GM12878 (cell line): Measurements from ENCODE around the gene NFASC.

Source experiments
- CTCF ChIP-seq, 3 experiments: IDR thresholded peaks in 2 of 3; conservative IDR thresholded peaks in 1 of 3; 2 replicates each; pipeline ENCODE4 v1.5.1; 2011; ENCODE audit warnings: low read depth in 3 of 3, low read length in 3 of 3, mild to moderate bottlenecking in 3 of 3, control low read depth in 2 of 3, moderate library complexity in 2 of 3, inconsistent platforms in 1 of 3, mixed read lengths in 1 of 3; ENCODE audit not compliant: control insufficient read depth in 2 of 3, insufficient read depth in 1 of 3; ENCODE audit errors: extremely low read depth in 1 of 3
- GABPA ChIP-seq: IDR thresholded peaks from 2 replicates; pipeline ENCODE4 v1.6.1; 2014; ENCODE audit warnings: antibody characterized with exemption, low read depth, mild to moderate bottlenecking, inconsistent platforms
- RAD21 ChIP-seq: IDR thresholded peaks from 2 replicates; pipeline ENCODE4 v1.6.1; 2011; ENCODE audit warnings: mild to moderate bottlenecking, low read depth, low read length, moderate library complexity; ENCODE audit not compliant: insufficient read depth
- SIN3A ChIP-seq: IDR thresholded peaks from 2 replicates; pipeline ENCODE4 v1.6.1; 2012; ENCODE audit warnings: low read depth, low read length, improper control_type of control experiment
- SP1 ChIP-seq: IDR thresholded peaks from one replicate; pipeline ENCODE4 v1.6.1; 2011; ENCODE audit warnings: low read depth, low read length
- TF ChIP-seq, protein P1 (sequence below): IDR thresholded peaks from 2 replicates; pipeline ENCODE4 v1.6.1; 2012; ENCODE audit warnings: mild to moderate bottlenecking, low read depth, low read length

DNA sequence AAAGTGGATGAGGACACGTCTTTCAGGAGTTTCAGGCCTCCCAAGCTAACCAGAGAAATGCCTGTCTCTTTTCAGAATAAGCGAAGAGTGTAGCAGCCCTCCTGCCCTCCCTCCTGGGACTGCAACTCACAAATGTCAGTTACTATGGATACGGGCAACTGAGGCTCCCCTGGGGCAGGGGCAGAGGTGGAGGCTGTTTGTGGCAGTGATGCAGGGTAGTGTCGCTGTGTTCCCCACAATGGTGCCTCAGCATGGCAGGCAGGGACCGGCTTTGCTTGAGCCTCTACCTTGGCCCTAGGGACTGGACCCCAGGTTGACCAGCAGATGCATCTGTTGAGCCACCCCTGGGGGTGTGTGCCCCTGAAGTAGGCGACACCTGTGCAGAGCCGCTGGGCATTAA lies 10.2 kb downstream of the NFASC start:
- TF ChIP-seq, protein P1, sequence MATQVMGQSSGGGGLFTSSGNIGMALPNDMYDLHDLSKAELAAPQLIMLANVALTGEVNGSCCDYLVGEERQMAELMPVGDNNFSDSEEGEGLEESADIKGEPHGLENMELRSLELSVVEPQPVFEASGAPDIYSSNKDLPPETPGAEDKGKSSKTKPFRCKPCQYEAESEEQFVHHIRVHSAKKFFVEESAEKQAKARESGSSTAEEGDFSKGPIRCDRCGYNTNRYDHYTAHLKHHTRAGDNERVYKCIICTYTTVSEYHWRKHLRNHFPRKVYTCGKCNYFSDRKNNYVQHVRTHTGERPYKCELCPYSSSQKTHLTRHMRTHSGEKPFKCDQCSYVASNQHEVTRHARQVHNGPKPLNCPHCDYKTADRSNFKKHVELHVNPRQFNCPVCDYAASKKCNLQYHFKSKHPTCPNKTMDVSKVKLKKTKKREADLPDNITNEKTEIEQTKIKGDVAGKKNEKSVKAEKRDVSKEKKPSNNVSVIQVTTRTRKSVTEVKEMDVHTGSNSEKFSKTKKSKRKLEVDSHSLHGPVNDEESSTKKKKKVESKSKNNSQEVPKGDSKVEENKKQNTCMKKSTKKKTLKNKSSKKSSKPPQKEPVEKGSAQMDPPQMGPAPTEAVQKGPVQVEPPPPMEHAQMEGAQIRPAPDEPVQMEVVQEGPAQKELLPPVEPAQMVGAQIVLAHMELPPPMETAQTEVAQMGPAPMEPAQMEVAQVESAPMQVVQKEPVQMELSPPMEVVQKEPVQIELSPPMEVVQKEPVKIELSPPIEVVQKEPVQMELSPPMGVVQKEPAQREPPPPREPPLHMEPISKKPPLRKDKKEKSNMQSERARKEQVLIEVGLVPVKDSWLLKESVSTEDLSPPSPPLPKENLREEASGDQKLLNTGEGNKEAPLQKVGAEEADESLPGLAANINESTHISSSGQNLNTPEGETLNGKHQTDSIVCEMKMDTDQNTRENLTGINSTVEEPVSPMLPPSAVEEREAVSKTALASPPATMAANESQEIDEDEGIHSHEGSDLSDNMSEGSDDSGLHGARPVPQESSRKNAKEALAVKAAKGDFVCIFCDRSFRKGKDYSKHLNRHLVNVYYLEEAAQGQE: no peak
- TF ChIP-seq GABPA: no peak
- TF ChIP-seq SIN3A: no peak
- TF ChIP-seq CTCF (IDR thresholded peaks at IDR 0.05 in 2 of 3, conservative IDR thresholded peaks at IDR 0.05 in 1 of 3; ENCODE audit: control insufficient read depth in 2 of 3, extremely low read depth in 1 of 3, insufficient read depth in 1 of 3, low read depth in 3 of 3, low read length in 3 of 3): no peak
- TF ChIP-seq RAD21: no peak
- TF ChIP-seq SP1: no peak
